CD4-positive, alpha-beta T cell (primary cell): ENCODE results near the gene GPNMB. TPM values are rescaled to one million over a fixed set of nuclear protein-coding genes. Genes with fewer than 3 reads are reported as not detected.

ENCODE experiments used
- ATAC-seq: fragments of 200-7000 bp; cut with Tn5 transposase; one replicate; pipeline ENCODE4 v1.10.0; 2022; ENCODE audit warnings: mild to moderate bottlenecking; ENCODE audit not compliant: poor library complexity
- CTCF ChIA-PET: fragments of 350-600 bp; sonication (Branson Sonifier 250); formaldehyde crosslinking; loops from one replicate; lab custom pipeline; 2021; ENCODE audit warnings: antibody characterized with exemption, inconsistent platforms; lab: Charles Lee
- POLR2A ChIA-PET: fragments of 350-600 bp; sonication (Branson Sonifier 250); formaldehyde crosslinking; loops from one replicate; lab custom pipeline; 2021; ENCODE audit warnings: antibody characterized with exemption, inconsistent platforms; lab: Charles Lee
- DNase-seq, 14 experiments: peaks; one replicate each; pipeline ENCODE4 v3.0.0-alpha.2; 2013 to 2020; ENCODE audit warnings: mixed read lengths in 2 of 14
- H3K27ac ChIP-seq, 2 donors: one replicate each; pipeline versions ENCODE4 v1.5.1 to v1.7.0; 2013; ENCODE audit warnings: low read length in 2 of 2, low read depth in 1 of 2, mild to moderate bottlenecking in 1 of 2
- H3K27me3 ChIP-seq, 2 experiments: 1 replicate in 1 of 2; 2 replicates in 1 of 2; pipeline versions ENCODE4 v1.6.1 to v1.7.0; 2013; ENCODE audit warnings: low read length in 2 of 2, control low read depth in 1 of 2, mild to moderate bottlenecking in 1 of 2, moderate library complexity in 1 of 2; ENCODE audit not compliant: insufficient read depth in 2 of 2, control insufficient read depth in 1 of 2
- H3K36me3 ChIP-seq: one replicate; pipeline ENCODE4 v1.6.1; 2013; ENCODE audit warnings: low read length, control low read depth; ENCODE audit not compliant: insufficient read depth
- H3K4me1 ChIP-seq: one replicate; pipeline ENCODE4 v1.6.1; 2013; ENCODE audit warnings: low read length, control low read depth; ENCODE audit not compliant: insufficient read depth
- H3K4me3 ChIP-seq: one replicate; pipeline ENCODE4 v1.5.1; 2013; ENCODE audit warnings: mild to moderate bottlenecking, low read length, moderate library complexity
- H3K9me3 ChIP-seq, 2 experiments: 1 replicate in 1 of 2; 2 replicates in 1 of 2; pipeline versions ENCODE4 v1.6.1 to v1.7.0; 2013; ENCODE audit warnings: low read length in 2 of 2, mild to moderate bottlenecking in 2 of 2, control low read depth in 1 of 2, moderate library complexity in 1 of 2; ENCODE audit not compliant: control insufficient read depth in 1 of 2, insufficient read depth in 1 of 2
- H3K27ac Mint-ChIP-seq: one replicate; pipeline ENCODE4 v1.8.0; 2020; ENCODE audit warnings: mixed read lengths
- H3K27me3 Mint-ChIP-seq: one replicate; pipeline ENCODE4 v1.8.0; 2021; ENCODE audit warnings: mixed read lengths
- H3K36me3 Mint-ChIP-seq: one replicate; pipeline ENCODE4 v1.8.0; 2021; ENCODE audit warnings: low read depth, mixed read lengths
- H3K4me1 Mint-ChIP-seq: one replicate; pipeline ENCODE4 v1.8.0; 2021; ENCODE audit warnings: low read depth, mixed read lengths
- H3K4me3 Mint-ChIP-seq: one replicate; pipeline ENCODE4 v1.8.0; 2020; ENCODE audit warnings: mild to moderate bottlenecking, mixed read lengths
- H3K9me3 Mint-ChIP-seq: one replicate; pipeline ENCODE4 v1.8.0; 2020; ENCODE audit warnings: mixed read lengths
- intact Hi-C, 2 experiments: fragments of 100-400 bp; cut with DNase I in 1 of 2; cut with micrococcal nuclease in 1 of 2; formaldehyde crosslinking; loops; one replicate each; pipeline versions ENCODE4 v1.15.1 to v1.9.0; 2023 to 2025; cut with DNase I, micrococcal nuclease
- total RNA-seq, 174 experiments: library from RNA in 2 of 174; stranded (reverse) in 2 of 174; gene quantifications; one replicate each; pipeline ENCODE4 v1.2.3 and lab custom pipeline; 2021 to 2026
- TF ChIP-seq, protein P1 (sequence below): fragments of 200-600 bp; IDR thresholded peaks from one replicate; pipeline ENCODE4 v1.8.0; 2022; ENCODE audit warnings: antibody characterized with exemption, mild to moderate bottlenecking

The GPNMB gene
- total RNA-seq, 2 experiments from 2014 or later = not detected

DNA sequence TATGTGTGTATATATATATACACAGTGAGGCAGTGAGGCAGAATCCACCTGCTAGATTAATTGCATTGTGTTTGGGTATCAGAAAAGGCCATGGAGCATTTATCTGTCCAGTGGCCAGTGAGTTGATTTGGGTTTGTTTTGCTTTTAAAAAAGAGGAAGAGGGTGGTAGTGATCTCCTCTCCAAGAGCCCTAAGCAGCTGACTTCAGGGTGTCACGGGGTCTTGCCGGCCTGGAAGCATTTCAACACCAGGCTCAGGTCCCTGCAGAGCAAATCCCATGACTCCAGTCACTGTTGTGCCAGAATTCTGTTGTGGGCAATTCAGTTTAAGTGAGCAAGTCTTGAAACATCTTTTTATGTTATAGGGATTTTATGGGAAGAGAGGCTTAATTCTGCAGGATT, 30.6 kb upstream of the GPNMB start:
- Histone ChIP-seq H3K27me3 (peaks cover 0 to 4% of the 10 kb centered on the region in 2 experiments), H3K4me3 (no peak overlapping the region), H3K27ac (no peak overlapping the region), H3K36me3 (no peaks in the 10 kb centered on the region), H3K9me3 (no peaks in the 10 kb centered on the region), H3K4me1 (no peaks in the 10 kb centered on the region)
- no peaks in the 10 kb centered on the region for H3K9me3 Mint-ChIP-seq
- H3K4me3 Mint-ChIP-seq = no peak overlapping the region
- H3K4me1 Mint-ChIP-seq = no peaks in the 10 kb centered on the region
- intact Hi-C loops = no loop called here
- ChIA-PET CTCF (no interaction called here), POLR2A (no interaction called here)
- no peak overlapping the region for H3K27ac Mint-ChIP-seq
- TF ChIP-seq, protein P1, sequence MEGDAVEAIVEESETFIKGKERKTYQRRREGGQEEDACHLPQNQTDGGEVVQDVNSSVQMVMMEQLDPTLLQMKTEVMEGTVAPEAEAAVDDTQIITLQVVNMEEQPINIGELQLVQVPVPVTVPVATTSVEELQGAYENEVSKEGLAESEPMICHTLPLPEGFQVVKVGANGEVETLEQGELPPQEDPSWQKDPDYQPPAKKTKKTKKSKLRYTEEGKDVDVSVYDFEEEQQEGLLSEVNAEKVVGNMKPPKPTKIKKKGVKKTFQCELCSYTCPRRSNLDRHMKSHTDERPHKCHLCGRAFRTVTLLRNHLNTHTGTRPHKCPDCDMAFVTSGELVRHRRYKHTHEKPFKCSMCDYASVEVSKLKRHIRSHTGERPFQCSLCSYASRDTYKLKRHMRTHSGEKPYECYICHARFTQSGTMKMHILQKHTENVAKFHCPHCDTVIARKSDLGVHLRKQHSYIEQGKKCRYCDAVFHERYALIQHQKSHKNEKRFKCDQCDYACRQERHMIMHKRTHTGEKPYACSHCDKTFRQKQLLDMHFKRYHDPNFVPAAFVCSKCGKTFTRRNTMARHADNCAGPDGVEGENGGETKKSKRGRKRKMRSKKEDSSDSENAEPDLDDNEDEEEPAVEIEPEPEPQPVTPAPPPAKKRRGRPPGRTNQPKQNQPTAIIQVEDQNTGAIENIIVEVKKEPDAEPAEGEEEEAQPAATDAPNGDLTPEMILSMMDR = no peak
- no peaks in the 10 kb centered on the region for H3K36me3 Mint-ChIP-seq
- peaks cover 21% of the 10 kb centered on the region for H3K27me3 Mint-ChIP-seq
- ATAC-seq (no peak), DNase-seq (peak in 3 of 14 experiments; percentile 3 to 57 (median 45))

DNA sequence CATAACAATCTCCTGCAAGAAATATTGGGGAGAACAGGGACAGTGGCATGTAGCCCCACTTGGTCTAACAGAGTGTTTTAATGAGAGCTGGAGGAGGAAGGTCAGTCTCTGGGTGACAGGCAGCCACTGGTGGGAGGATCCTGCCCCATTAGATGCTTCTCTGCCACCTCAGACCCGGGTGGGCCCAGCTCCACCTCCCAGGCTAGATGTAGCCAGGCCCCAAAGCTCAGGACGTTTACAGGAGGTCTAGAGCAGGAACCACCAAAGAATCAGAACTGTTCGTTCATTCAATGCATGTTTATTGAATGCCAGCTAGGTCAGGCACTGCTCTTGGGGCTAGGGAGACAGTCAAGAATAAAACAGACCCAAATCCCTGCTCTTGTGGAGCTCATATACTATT, 28.4 kb upstream of the GPNMB start:
- H3K4me1 Mint-ChIP-seq = no peaks in the 10 kb centered on the region
- H3K9me3 ChIP-seq = no peaks in the 10 kb centered on the region
- ChIA-PET POLR2A (no interaction called here), CTCF (no interaction called here)
- peaks cover 0 to 4% of the 10 kb centered on the region in 2 experiments for H3K27me3 ChIP-seq
- TF ChIP-seq, protein P1 = no peak
- H3K36me3 ChIP-seq = no peaks in the 10 kb centered on the region
- H3K4me1 ChIP-seq = no peaks in the 10 kb centered on the region
- intact Hi-C loops = no loop called here
- H3K9me3 Mint-ChIP-seq = no peaks in the 10 kb centered on the region
- H3K36me3 Mint-ChIP-seq = no peaks in the 10 kb centered on the region
- H3K4me3 Mint-ChIP-seq = no peak overlapping the region
- no peak overlapping the region for H3K4me3 ChIP-seq
- H3K27ac ChIP-seq = no peak overlapping the region
- H3K27me3 Mint-ChIP-seq = peaks cover 13% of the 10 kb centered on the region
- H3K27ac Mint-ChIP-seq = no peak overlapping the region
- ATAC-seq = no peak
- DNase-seq = no peak

DNA sequence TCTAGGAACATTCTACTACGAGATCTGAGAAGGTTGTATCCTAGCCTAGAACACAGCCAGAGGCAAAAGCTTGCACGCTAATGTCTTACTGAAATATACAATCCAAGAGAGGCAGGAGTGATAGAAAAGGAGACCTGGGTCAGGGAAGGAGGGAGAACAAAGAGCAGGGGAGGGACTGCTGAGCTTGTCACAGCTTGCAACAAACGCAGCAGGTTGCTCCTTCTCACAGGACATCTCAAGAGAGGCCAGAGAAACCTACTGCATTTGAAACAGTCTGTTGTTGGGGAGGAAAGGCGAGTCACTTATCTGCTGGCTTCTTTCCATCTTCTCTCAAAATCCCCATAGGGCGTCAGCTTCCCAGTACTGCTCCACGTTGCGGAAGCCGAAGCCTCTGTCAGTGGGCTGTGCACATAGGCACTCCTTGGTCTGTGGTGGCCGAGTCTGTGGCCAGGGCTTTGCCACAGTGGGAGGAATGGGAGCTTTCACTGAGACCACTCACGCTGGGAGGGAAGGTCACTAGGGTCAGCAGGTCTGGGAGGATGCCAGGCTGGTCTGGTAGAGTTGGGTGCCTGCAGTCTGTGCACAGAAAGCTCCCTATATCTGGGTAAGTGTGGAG, 25.8 kb upstream of the GPNMB start:
- Histone ChIP-seq H3K9me3 (no peaks in the 10 kb centered on the region), H3K4me1 (no peaks in the 10 kb centered on the region), H3K27ac (no peak overlapping the region), H3K4me3 (no peak overlapping the region), H3K36me3 (no peaks in the 10 kb centered on the region), H3K27me3 (no peaks in the 10 kb centered on the region)
- Mint-ChIP-seq H3K27me3 (peaks cover 13% of the 10 kb centered on the region), H3K4me1 (no peaks in the 10 kb centered on the region), H3K4me3 (no peak overlapping the region), H3K27ac (no peak overlapping the region), H3K36me3 (no peaks in the 10 kb centered on the region), H3K9me3 (no peaks in the 10 kb centered on the region)
- TF ChIP-seq, protein P1 = no peak
- intact Hi-C loops = no loop called here
- no peak for DNase-seq
- POLR2A ChIA-PET = no interaction called here
- CTCF ChIA-PET = no interaction called here
- ATAC-seq = no peak
